GM12801 (cell line): ENCODE measurements around the gene PAX2.

Source experiments
- CTCF ChIP-seq: IDR thresholded peaks from one replicate; pipeline ENCODE4 v1.5.1; 2011; ENCODE audit warnings: control low read depth; ENCODE audit not compliant: insufficient read length; ENCODE audit errors: extremely low read depth

Gene PAX2

GRCh38 chr10:100825325-100825875, 80.0 kb downstream of the PAX2 start:
- no peak for TF ChIP-seq CTCF

GRCh38 chr10:100826031-100826651, 80.8 kb downstream of the PAX2 start:
- no peak for TF ChIP-seq CTCF

- no peak for TF ChIP-seq CTCF
Measured at GRCh38 chr10:100826661-100826982, 81.2 kb downstream of the PAX2 start.

- TF ChIP-seq CTCF, result no peak
Measured at GRCh38 chr10:100826983-100827818, 81.8 kb downstream of the PAX2 start.

GRCh38 chr10:100827819-100828737, 82.7 kb downstream of the PAX2 start:
- TF ChIP-seq CTCF, result no peak

- TF ChIP-seq CTCF, result no peak
Measured at GRCh38 chr10:100828738-100829096, 83.3 kb downstream of the PAX2 start.
